Right cardiac atrium (tissue), 5 donors: ENCODE measurements around the gene TYRP1. TPM values are rescaled to one million over a fixed set of nuclear protein-coding genes. Genes with fewer than 3 reads are reported as not detected.

Experiments used
- ATAC-seq, 2 donors: fragments of 200-7000 bp; cut with Tn5 transposase; one replicate each; pipeline versions ENCODE4 v1.8.0 to v1.9.1; 2020; ENCODE audit warnings: moderate library complexity in 2 of 2, mild to moderate bottlenecking in 1 of 2
- DNase-seq, 3 donors: peaks; one replicate each; pipeline ENCODE4 v3.0.0-alpha.2; 2020
- H3K27ac ChIP-seq: one replicate; pipeline ENCODE4 v1.5.1; 2013; ENCODE audit warnings: mild to moderate bottlenecking, low read length, control low read depth, moderate library complexity
- H3K27me3 ChIP-seq: one replicate; pipeline ENCODE4 v1.6.1; 2013; ENCODE audit not compliant: control insufficient read depth, insufficient read depth
- H3K4me1 ChIP-seq: one replicate; pipeline ENCODE4 v1.6.1; 2013; ENCODE audit warnings: low read length; ENCODE audit not compliant: control insufficient read depth, insufficient read depth
- H3K4me3 ChIP-seq: one replicate; pipeline ENCODE4 v1.5.1; 2013; ENCODE audit warnings: low read length, control low read depth
- H3K9me3 ChIP-seq: one replicate; pipeline ENCODE4 v1.6.1; 2013; ENCODE audit warnings: low read length; ENCODE audit not compliant: control insufficient read depth
- WGBS: extraction: QIAGEN DNeasy Blood & Tissue Kit; methylation state at CpG from one replicate; pipeline ENCODE4 v1.1.7; 2013; 5-methylcytosine and 5-hydroxymethylcytosine counted together
- intact Hi-C, 4 donors: fragments of 100-400 bp; cut with DNase I; formaldehyde crosslinking; loops; one replicate each; pipeline versions ENCODE4 v1.11.0 to v1.14.0; 2022 to 2023
- long read RNA-seq, 4 donors: library from polyadenylated mRNA; unstranded; transcript quantifications; one replicate each; pipeline ENCODE4 v2.0.0, GENCODE V29; 2020 to 2021
- polyA plus RNA-seq: library from polyadenylated mRNA; stranded (reverse); fragments of 200-250 nt; gene quantifications from one replicate; pipeline ENCODE4 v1.2.3, GENCODE V29; 2013
- total RNA-seq, 4 donors: library from RNA; stranded (reverse); fragmentation: NEBNext Ultra II Directional; extraction: Animal tissue kit (Norgen Biotek cat#: 25700); gene quantifications; one replicate each; pipeline ENCODE4 v1.2.1, GENCODE V29; 2021
- donor health status: healthy with polysubstance abuse.
- donor health status: DM: no; HTN: yes; CAD: no.
- donor health status: DM: no; HTN: no; CAD: no.
- donor health status: DM: no; HTN: yes; CAD: no; lungs with severe emphysema.
- donor health status: DM: yes; HTN: yes; CAD: no.

Gene TYRP1
- total RNA-seq (10 to 100 TPM; 30.2 to 62.1 (median 35.5) TPM), polyA plus RNA-seq (15.3 TPM)
- long read RNA-seq, donor 1, transcript TYRP1-201 (5 exons, 872 nt): major isoform, 9 of 47 reads
- long read RNA-seq, donor 1, partial matches to known transcripts: 34 of 47 reads
- long read RNA-seq, donor 1, other reads (novel, unspliced or antisense): 4 of 47 reads
- long read RNA-seq, donor 2, partial matches to known transcripts: 9 of 15 reads
- long read RNA-seq, donor 2, other reads (novel, unspliced or antisense): 3 of 15 reads
- long read RNA-seq, donor 3, transcript TYRP1-201 (5 exons, 872 nt): major isoform, 23 of 101 reads
- long read RNA-seq, donor 3, partial matches to known transcripts: 73 of 101 reads
- long read RNA-seq, donor 3, other reads (novel, unspliced or antisense): 5 of 101 reads
- long read RNA-seq, donor 4, partial matches to known transcripts: 24 of 27 reads
- long read RNA-seq, donor 4, other reads (novel, unspliced or antisense): 2 of 27 reads

DNA sequence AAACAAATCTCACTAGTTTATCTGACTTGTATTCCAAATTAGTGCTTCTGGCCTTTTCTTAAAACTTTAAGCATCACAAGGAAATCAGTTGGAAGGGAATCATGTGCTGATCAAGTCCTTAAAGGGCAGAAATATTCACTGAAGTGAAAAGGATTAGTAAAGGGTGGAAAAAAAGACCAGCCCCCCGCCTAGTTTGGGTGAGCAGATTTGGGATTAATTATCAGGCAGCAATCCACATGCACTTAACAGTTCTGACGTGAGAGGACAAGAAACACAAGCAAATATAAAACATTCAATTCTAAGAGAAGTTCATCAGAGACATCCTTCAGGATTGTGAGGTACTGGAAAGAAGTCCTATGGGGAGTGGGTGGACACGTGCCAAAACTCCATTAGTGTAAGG lies at the start of gene TYRP1:
Gene TYRP1 (plus strand): TSS at position 245 of the 400 bp plus-strand sequence. CDS start 612 bp downstream, outside the sequence.
- Histone ChIP-seq H3K27ac (no peak within 1 kb of the TSS), H3K4me1 (no peaks in the 10 kb centered on the region), H3K27me3 (no peaks in the 10 kb centered on the region), H3K9me3 (no peaks in the 10 kb centered on the region), H3K4me3 (no peak within 1 kb of the TSS)
- 77% methylated on average over 3 of the region's 3 CpGs for WGBS
- ATAC-seq (no peak), DNase-seq (peak in 1 of 3 donors; percentile 18)
- intact Hi-C loops: no loop called here

- Histone ChIP-seq H3K27ac (no peak overlapping the region), H3K4me1 (no peaks in the 10 kb centered on the region), H3K4me3 (no peak overlapping the region), H3K27me3 (no peaks in the 10 kb centered on the region), H3K9me3 (no peaks in the 10 kb centered on the region)
- DNase-seq (no peak), ATAC-seq (no peak)
- intact Hi-C loops: no loop called here
These were observed 49.5 kb upstream of the TYRP1 start for GRCh38 chr9:12643686-12644085.

DNA sequence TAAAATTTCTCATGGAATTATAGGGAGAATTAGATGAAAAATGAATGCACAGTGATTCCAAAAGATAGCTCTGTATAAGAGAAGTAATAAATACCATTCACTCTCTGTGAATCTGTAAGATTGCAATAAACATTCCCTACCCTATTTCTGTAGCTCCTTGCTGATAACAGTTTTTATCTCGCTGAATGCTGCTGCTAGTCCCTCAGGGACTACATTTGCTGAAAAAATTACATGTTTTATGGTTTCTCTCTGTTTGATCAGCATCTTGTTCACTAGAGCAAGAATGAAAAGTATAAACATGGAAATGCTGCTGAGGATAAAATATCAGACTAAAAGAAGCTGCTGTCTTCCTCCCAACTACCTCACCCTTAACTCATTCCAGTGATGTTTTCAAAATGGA lies 44.3 kb upstream of the TYRP1 start:
- Histone ChIP-seq H3K27ac (no peak overlapping the region), H3K9me3 (no peaks in the 10 kb centered on the region), H3K27me3 (no peaks in the 10 kb centered on the region), H3K4me3 (no peak overlapping the region), H3K4me1 (no peaks in the 10 kb centered on the region)
- intact Hi-C loops: no loop called here
- 32% methylated on average over 1 of the region's 1 CpG for WGBS
- DNase-seq: no peak
- no peak for ATAC-seq

- DNase-seq (no peak), ATAC-seq (no peak)
- Histone ChIP-seq H3K27me3 (no peaks in the 10 kb centered on the region), H3K27ac (no peak overlapping the region), H3K9me3 (no peaks in the 10 kb centered on the region), H3K4me3 (no peak overlapping the region), H3K4me1 (no peaks in the 10 kb centered on the region)
- intact Hi-C loops: no loop called here
These were observed 42.1 kb upstream of the TYRP1 start for GRCh38 chr9:12651125-12651524.

- no peak for ATAC-seq
- 14% methylated on average over 2 of the region's 2 CpGs for whole genome bisulfite sequencing
- intact Hi-C loops: no loop called here
These were observed 40.2 kb upstream of the TYRP1 start for GRCh38 chr9:12652973-12653372.

GRCh38 chr9:12656803-12657202 lies 36.4 kb upstream of the TYRP1 start:
- ATAC-seq (no peak), DNase-seq (no peak)
- Histone ChIP-seq H3K27me3 (no peaks in the 10 kb centered on the region), H3K27ac (no peak overlapping the region), H3K4me1 (no peaks in the 10 kb centered on the region), H3K9me3 (no peaks in the 10 kb centered on the region), H3K4me3 (no peak overlapping the region)
- WGBS: 94% methylated on average over 2 of the region's 2 CpGs
- intact Hi-C loops: no loop called here

More at GRCh38 chr9:12652973-12653372, 40.2 kb upstream of the TYRP1 start:
- Histone ChIP-seq H3K9me3 (no peaks in the 10 kb centered on the region), H3K4me3 (no peak overlapping the region), H3K4me1 (no peaks in the 10 kb centered on the region), H3K27me3 (no peaks in the 10 kb centered on the region), H3K27ac (no peak overlapping the region)
- no peak for DNase-seq

GRCh38 chr9:12657233-12657632 lies 36.0 kb upstream of the TYRP1 start:
- Histone ChIP-seq H3K4me1 (no peaks in the 10 kb centered on the region), H3K27ac (no peak overlapping the region), H3K4me3 (no peak overlapping the region), H3K27me3 (no peaks in the 10 kb centered on the region), H3K9me3 (no peaks in the 10 kb centered on the region)
- whole genome bisulfite sequencing: 86% methylated on average over 2 of the region's 2 CpGs
- DNase-seq (no peak), ATAC-seq (no peak)
- intact Hi-C loops: no loop called here

DNA sequence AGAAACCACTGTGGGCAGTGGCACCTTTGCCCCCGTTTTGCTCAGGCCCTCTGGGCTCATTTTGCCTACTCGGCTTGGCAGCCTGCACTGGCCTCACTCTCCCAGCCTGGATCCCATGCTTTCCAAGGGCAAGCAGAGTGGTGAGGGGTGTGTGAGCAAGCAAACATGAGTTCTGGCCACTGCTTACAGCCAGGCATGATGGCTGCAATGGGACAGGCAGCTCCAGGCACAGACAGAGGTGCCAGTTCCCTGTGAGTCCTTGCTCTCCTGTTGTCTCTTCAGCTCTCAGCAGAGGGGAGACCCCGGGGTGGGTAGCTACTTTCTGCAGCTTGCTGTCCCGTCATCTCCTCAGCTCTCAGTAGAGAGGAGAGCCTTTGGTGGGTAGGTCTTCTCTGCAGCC lies 35.2 kb upstream of the TYRP1 start:
- H3K27ac ChIP-seq: no peak overlapping the region
- ATAC-seq (no peak), DNase-seq (peak in 1 of 3 donors; percentile 18)
- no peak overlapping the region for H3K4me3 ChIP-seq
- 83% methylated on average over 4 of the region's 4 CpGs for WGBS
- intact Hi-C loops: no loop called here
- H3K27me3 ChIP-seq: no peaks in the 10 kb centered on the region
- H3K4me1 ChIP-seq: no peaks in the 10 kb centered on the region
- no peaks in the 10 kb centered on the region for H3K9me3 ChIP-seq

DNA sequence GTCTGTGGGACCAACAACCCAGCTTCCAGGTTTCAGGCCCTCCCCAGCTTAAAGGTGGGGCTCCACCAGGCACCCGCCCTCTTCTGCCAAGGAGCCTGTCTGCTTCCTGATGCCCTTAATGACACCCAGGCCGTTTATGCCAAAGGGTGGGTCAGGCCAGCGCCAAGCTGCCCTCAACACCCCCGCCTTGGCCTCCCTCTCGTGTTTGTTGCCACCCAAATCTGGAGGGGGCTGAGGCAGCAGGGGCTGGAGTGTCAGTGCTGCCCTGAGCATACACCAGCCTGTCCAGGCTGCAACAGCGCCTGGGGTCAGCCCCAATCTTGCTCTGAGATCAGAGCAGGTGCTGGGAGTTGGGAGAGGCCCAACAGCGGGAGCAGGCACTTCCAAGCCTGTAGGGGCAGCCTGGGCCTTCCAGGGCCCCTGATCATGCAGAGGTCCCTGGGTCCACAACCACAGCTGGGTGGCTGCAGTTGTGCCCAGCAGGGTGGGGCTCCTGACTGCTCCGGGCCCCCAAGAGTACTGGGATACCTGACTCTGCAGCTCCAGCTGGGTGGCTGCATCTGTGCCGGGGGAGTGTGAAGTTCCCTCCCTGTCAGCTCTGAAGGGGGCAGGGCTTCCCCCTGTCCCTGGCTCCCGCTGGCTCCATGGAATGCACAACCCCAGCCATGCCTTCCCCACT lies 34.5 kb upstream of the TYRP1 start:
- DNase-seq (peak in 2 of 3 donors; percentile 2 to 36), ATAC-seq (no peak)
- WGBS: 73% methylated on average over 10 of the region's 10 CpGs
- no peaks in the 10 kb centered on the region for H3K9me3 ChIP-seq
- H3K4me1 ChIP-seq: no peaks in the 10 kb centered on the region
- H3K4me3 ChIP-seq: no peak overlapping the region
- intact Hi-C loops: no loop called here
- no peak overlapping the region for H3K27ac ChIP-seq
- H3K27me3 ChIP-seq: no peaks in the 10 kb centered on the region

GRCh38 chr9:12659220-12659619 lies 34.0 kb upstream of the TYRP1 start:
- WGBS: 95% methylated on average over 4 of the region's 4 CpGs
- Histone ChIP-seq H3K27ac (no peak overlapping the region), H3K9me3 (no peaks in the 10 kb centered on the region), H3K27me3 (no peaks in the 10 kb centered on the region), H3K4me1 (no peaks in the 10 kb centered on the region), H3K4me3 (no peak overlapping the region)
- intact Hi-C loops: no loop called here
- peak in 1 of 3 donors; percentile 2 for DNase-seq
- ATAC-seq: no peak

GRCh38 chr9:12666813-12667212 lies 26.4 kb upstream of the TYRP1 start:
- H3K27ac ChIP-seq: no peak overlapping the region
- 62% methylated on average over 2 of the region's 2 CpGs for WGBS
- no peaks in the 10 kb centered on the region for H3K27me3 ChIP-seq
- ATAC-seq: no peak
- no peak overlapping the region for H3K4me3 ChIP-seq
- no peaks in the 10 kb centered on the region for H3K4me1 ChIP-seq
- intact Hi-C loops: no loop called here
- no peaks in the 10 kb centered on the region for H3K9me3 ChIP-seq
- DNase-seq: no peak
